MM.1S (cell line): ENCODE data around the gene SEMA3E.

Source experiments
- EZH2 ChIP-seq: fragments of 300-600 bp; sonication (generic); optimal IDR thresholded peaks from 2 replicates; pipeline ENCODE3; 2017; ENCODE audit warnings: low read depth, mild to moderate bottlenecking, antibody characterized with exemption, low read length, mixed read lengths
- EZH2phosphoT487 ChIP-seq: fragments of 300-600 bp; sonication (generic); IDR thresholded peaks from 2 replicates; pipeline ENCODE4 v1.6.1; 2018; ENCODE audit warnings: antibody characterized with exemption, low read length
- TF ChIP-seq, protein P1 (sequence below): fragments of 300-600 bp; sonication (generic); IDR thresholded peaks from 2 replicates; pipeline ENCODE4 v1.5.1; 2016; ENCODE audit warnings: antibody characterized with exemption, low read length, mixed read lengths

DNA sequence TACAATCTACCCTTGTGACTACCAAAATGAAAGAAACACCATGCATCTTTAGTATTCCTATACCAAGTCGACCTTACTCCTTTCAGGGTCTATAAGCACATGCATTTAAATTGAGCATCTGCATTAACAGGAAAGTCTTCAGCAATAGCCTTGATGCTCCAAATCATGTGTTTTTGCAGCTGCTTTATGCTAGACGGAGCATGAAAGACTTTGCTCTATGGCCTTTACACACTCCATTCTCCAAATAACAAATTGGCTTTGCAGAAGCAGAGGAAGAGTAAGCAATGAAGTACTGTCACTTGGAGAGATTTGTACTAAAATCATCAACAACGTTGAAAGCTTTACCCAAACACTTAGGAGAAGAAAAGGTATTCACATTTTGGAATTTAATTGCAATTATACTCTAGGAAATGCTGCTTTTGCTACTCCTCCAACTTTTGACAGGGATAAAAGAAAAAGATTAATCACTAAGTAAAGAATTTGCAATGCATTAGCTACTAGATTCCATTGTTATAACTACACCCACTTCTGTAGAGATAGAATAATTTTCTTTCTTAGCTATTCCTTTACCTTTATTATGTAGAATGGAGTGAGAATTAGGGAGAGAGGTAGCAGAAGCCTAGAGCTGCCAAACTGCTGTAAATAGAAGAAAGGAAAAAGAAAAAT lies 131.8 kb downstream of the SEMA3E start:
- TF ChIP-seq, protein P1, sequence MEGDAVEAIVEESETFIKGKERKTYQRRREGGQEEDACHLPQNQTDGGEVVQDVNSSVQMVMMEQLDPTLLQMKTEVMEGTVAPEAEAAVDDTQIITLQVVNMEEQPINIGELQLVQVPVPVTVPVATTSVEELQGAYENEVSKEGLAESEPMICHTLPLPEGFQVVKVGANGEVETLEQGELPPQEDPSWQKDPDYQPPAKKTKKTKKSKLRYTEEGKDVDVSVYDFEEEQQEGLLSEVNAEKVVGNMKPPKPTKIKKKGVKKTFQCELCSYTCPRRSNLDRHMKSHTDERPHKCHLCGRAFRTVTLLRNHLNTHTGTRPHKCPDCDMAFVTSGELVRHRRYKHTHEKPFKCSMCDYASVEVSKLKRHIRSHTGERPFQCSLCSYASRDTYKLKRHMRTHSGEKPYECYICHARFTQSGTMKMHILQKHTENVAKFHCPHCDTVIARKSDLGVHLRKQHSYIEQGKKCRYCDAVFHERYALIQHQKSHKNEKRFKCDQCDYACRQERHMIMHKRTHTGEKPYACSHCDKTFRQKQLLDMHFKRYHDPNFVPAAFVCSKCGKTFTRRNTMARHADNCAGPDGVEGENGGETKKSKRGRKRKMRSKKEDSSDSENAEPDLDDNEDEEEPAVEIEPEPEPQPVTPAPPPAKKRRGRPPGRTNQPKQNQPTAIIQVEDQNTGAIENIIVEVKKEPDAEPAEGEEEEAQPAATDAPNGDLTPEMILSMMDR, result no peak
- no peak for TF ChIP-seq EZH2
- no peak for TF ChIP-seq EZH2phosphoT487
